GM12878 (cell line): ENCODE measurements around the gene PDLIM3.

Source experiments
- CBFB ChIP-seq: IDR thresholded peaks from 2 replicates; pipeline ENCODE4 v1.6.1; 2016; ENCODE audit warnings: antibody characterized with exemption, low read depth
- CTCF ChIP-seq, 3 experiments: IDR thresholded peaks in 2 of 3; conservative IDR thresholded peaks in 1 of 3; 2 replicates each; pipeline ENCODE4 v1.5.1; 2011; ENCODE audit warnings: low read depth in 3 of 3, low read length in 3 of 3, mild to moderate bottlenecking in 3 of 3, control low read depth in 2 of 3, moderate library complexity in 2 of 3, inconsistent platforms in 1 of 3, mixed read lengths in 1 of 3; ENCODE audit not compliant: control insufficient read depth in 2 of 3, insufficient read depth in 1 of 3; ENCODE audit errors: extremely low read depth in 1 of 3
- FOS ChIP-seq: IDR thresholded peaks from 3 replicates; pipeline ENCODE4 v1.6.1; 2011; ENCODE audit warnings: borderline replicate concordance; ENCODE audit not compliant: insufficient read length; ENCODE audit errors: extremely low read depth
- HDAC6 ChIP-seq: fragments of 200-600 bp; sonication (generic); IDR thresholded peaks from one replicate; pipeline ENCODE4 v1.8.0; 2017; ENCODE audit warnings: antibody characterized with exemption; ENCODE audit not compliant: unreplicated experiment
- KDM1A ChIP-seq: fragments of 200-600 bp; sonication (generic); IDR thresholded peaks from 2 replicates; pipeline ENCODE4 v1.6.1; 2016; ENCODE audit warnings: borderline replicate concordance
- MEF2A ChIP-seq: IDR thresholded peaks from 2 replicates; pipeline ENCODE4 v1.6.1; 2011; ENCODE audit warnings: low read depth, mild to moderate bottlenecking, low read length, moderate library complexity; ENCODE audit not compliant: insufficient read depth
- NFYB ChIP-seq: IDR thresholded peaks from 2 replicates; pipeline ENCODE4 v1.6.1; 2011; ENCODE audit warnings: low read depth, mild to moderate bottlenecking, low read length, improper control_type of control experiment, moderate library complexity; ENCODE audit not compliant: insufficient read depth
- SIN3A ChIP-seq: IDR thresholded peaks from 2 replicates; pipeline ENCODE4 v1.6.1; 2012; ENCODE audit warnings: low read depth, low read length, improper control_type of control experiment
- SMAD5 ChIP-seq: IDR thresholded peaks from 2 replicates; pipeline ENCODE4 v1.6.1; 2016; ENCODE audit warnings: antibody characterized with exemption, low read depth
- SP1 ChIP-seq: IDR thresholded peaks from one replicate; pipeline ENCODE4 v1.6.1; 2011; ENCODE audit warnings: low read depth, low read length
- TAF1 ChIP-seq: IDR thresholded peaks from 2 replicates; pipeline ENCODE4 v1.6.1; 2011; ENCODE audit warnings: mild to moderate bottlenecking, low read depth, low read length, borderline replicate concordance
- ZBTB33 ChIP-seq: fragments of 450-650 bp; IDR thresholded peaks from 2 replicates; pipeline ENCODE4 v1.6.1; 2017; ENCODE audit warnings: mild to moderate bottlenecking

- no peak for TF ChIP-seq CTCF (IDR thresholded peaks at IDR 0.05 in 2 of 3, conservative IDR thresholded peaks at IDR 0.05 in 1 of 3; ENCODE audit: control insufficient read depth in 2 of 3, extremely low read depth in 1 of 3, insufficient read depth in 1 of 3, low read depth in 3 of 3, low read length in 3 of 3)
- TF ChIP-seq HDAC6: no peak
- no peak for TF ChIP-seq SP1
- TF ChIP-seq MEF2A: no peak
- TF ChIP-seq FOS: no peak
- TF ChIP-seq KDM1A: no peak
- TF ChIP-seq SIN3A: no peak
- TF ChIP-seq TAF1: no peak
- no peak for TF ChIP-seq SMAD5
- TF ChIP-seq CBFB: no peak
- no peak for TF ChIP-seq NFYB
- TF ChIP-seq ZBTB33: no peak
Observed at GRCh38 chr4:185567381-185568376, 32.4 kb upstream of the PDLIM3 start.
